ENCODE results near the gene CDH23. TPM values are rescaled to one million over a fixed set of nuclear protein-coding genes. Genes with fewer than 3 reads are reported as not detected.

Gene CDH23
- total and polyA plus RNA-seq, 9 of the 15 experiments (the other 6 are each of a cell fraction or from before 2014, with no cell fraction given), result 0.18 to 1.2 (median 0.47) TPM

DNA sequence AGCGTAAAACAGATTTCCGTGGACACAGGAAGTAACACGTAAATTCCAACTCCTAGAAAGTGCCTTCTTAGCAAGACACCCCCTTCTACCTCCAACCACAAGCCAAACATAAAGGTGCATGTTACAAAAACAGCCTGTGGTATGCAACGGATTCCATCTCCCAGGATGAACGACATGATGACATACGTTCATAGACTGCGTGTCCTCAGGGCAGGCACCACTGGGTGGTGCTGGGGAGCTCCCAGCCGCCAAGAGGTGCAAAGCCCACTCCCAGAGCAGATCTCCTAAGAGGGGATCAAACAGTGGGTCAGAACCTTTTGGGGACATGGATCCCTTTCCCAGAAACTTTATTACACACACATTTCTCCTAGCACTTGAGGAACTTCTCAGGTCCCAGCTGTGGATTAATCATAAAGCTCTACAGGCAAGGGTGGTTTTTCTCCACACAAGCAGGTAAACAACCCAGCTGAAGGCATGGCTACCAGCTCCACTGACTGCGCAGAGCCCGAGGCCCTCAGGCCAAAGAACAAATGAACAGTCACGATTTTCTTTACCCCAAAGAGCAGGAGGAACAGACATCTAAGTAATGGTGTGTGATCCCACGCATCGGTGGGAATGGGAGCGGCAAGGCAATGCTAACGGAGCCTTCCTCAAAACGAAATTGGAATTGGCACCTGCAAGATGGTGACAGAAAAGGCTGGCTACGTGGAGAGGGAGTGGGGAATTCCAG is 440.5 kb downstream of the CDH23 start (continued):
- TF ChIP-seq KLF6 (CRISPR knock-in tag; IDR thresholded peaks at IDR 0.05; ENCODE audit: borderline replicate concordance), result no peak
- no peak for TF ChIP-seq PHTF2 (CRISPR knock-in tag; IDR thresholded peaks at IDR 0.05)
- no peak for TF ChIP-seq RBM39 (optimal IDR thresholded peaks at IDR 0.05; ENCODE audit: low read depth, low read length)
- TF ChIP-seq, protein P1, sequence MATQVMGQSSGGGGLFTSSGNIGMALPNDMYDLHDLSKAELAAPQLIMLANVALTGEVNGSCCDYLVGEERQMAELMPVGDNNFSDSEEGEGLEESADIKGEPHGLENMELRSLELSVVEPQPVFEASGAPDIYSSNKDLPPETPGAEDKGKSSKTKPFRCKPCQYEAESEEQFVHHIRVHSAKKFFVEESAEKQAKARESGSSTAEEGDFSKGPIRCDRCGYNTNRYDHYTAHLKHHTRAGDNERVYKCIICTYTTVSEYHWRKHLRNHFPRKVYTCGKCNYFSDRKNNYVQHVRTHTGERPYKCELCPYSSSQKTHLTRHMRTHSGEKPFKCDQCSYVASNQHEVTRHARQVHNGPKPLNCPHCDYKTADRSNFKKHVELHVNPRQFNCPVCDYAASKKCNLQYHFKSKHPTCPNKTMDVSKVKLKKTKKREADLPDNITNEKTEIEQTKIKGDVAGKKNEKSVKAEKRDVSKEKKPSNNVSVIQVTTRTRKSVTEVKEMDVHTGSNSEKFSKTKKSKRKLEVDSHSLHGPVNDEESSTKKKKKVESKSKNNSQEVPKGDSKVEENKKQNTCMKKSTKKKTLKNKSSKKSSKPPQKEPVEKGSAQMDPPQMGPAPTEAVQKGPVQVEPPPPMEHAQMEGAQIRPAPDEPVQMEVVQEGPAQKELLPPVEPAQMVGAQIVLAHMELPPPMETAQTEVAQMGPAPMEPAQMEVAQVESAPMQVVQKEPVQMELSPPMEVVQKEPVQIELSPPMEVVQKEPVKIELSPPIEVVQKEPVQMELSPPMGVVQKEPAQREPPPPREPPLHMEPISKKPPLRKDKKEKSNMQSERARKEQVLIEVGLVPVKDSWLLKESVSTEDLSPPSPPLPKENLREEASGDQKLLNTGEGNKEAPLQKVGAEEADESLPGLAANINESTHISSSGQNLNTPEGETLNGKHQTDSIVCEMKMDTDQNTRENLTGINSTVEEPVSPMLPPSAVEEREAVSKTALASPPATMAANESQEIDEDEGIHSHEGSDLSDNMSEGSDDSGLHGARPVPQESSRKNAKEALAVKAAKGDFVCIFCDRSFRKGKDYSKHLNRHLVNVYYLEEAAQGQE (IDR thresholded peaks at IDR 0.05; ENCODE audit: borderline replicate concordance), result peak; percentile 80
- TF ChIP-seq, protein P1 (CRISPR knock-in tag; IDR thresholded peaks at IDR 0.05; ENCODE audit: low read depth), result no peak
- TF ChIP-seq ESRRB (CRISPR knock-in tag; IDR thresholded peaks at IDR 0.05; ENCODE audit: borderline replicate concordance), result no peak
- TF ChIP-seq NFE2 (IDR thresholded peaks at IDR 0.05; ENCODE audit: low read depth), result no peak
- no peak for TF ChIP-seq ILK (tag; IDR thresholded peaks at IDR 0.05; ENCODE audit: borderline replicate concordance, low read depth)
- no peak for TF ChIP-seq MEF2D (tag; conservative IDR thresholded peaks at IDR 0.05; ENCODE audit: low read depth)
- no peak for TF ChIP-seq STAG1 (CRISPR knock-in tag; IDR thresholded peaks at IDR 0.05; ENCODE audit: borderline replicate concordance)
- TF ChIP-seq, protein P2, sequence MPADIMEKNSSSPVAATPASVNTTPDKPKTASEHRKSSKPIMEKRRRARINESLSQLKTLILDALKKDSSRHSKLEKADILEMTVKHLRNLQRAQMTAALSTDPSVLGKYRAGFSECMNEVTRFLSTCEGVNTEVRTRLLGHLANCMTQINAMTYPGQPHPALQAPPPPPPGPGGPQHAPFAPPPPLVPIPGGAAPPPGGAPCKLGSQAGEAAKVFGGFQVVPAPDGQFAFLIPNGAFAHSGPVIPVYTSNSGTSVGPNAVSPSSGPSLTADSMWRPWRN (IDR thresholded peaks at IDR 0.05; ENCODE audit: low read depth), result no peak
- TF ChIP-seq CEBPG (CRISPR knock-in tag; IDR thresholded peaks at IDR 0.05), result peak; percentile 79
- TF ChIP-seq CEBPG (tag; conservative IDR thresholded peaks at IDR 0.05 in 1 of 2, IDR thresholded peaks at IDR 0.05 in 1 of 2), result peak in 1 of 2 experiments; percentile 55; a peak in 2 of 4 replicates
- no peak for TF ChIP-seq ZNF239 (CRISPR knock-in tag; IDR thresholded peaks at IDR 0.05)
- TF ChIP-seq RBM25 (IDR thresholded peaks at IDR 0.05; ENCODE audit: low read depth, low read length, severe bottlenecking), result no peak
- no peak for TF ChIP-seq DIDO1 (tag; IDR thresholded peaks at IDR 0.05; ENCODE audit: low read depth)
- no peak for TF ChIP-seq TCF7L2 (IDR thresholded peaks at IDR 0.05; ENCODE audit: low read depth, low read length)
- TF ChIP-seq NR1H2 (CRISPR knock-in tag; IDR thresholded peaks at IDR 0.05), result no peak
- no peak for TF ChIP-seq SMARCA5 (IDR thresholded peaks at IDR 0.05)
- TF ChIP-seq GABPB1 (CRISPR knock-in tag; IDR thresholded peaks at IDR 0.05), result 0 out of 2 replicates have a peak, but pooled peaks have one; percentile 32
